CD14-positive monocyte (primary cell): ENCODE measurements around the gene CCDC134. TPM values are rescaled to one million over a fixed set of nuclear protein-coding genes. Genes with fewer than 3 reads are reported as not detected.

Source experiments
- DNase-seq, 3 donors: peaks; one replicate each; pipeline ENCODE4 v3.0.0-alpha.2; 2011 to 2022
- H2AFZ ChIP-seq: 2 replicates; pipeline ENCODE4 v1.6.0; 2012; ENCODE audit warnings: mild to moderate bottlenecking, low read depth, low read length, inconsistent platforms; ENCODE audit not compliant: insufficient read depth, poor library complexity, severe bottlenecking
- H3K27ac ChIP-seq, 2 donors: 1 replicate in 1 of 2; 2 replicates in 1 of 2; pipeline ENCODE4 v1.5.1; 2012 to 2013; ENCODE audit warnings: low read length in 2 of 2, control low read depth in 1 of 2, inconsistent platforms in 1 of 2, low read depth in 1 of 2, mild to moderate bottlenecking in 1 of 2
- H3K27me3 ChIP-seq, 2 donors: one replicate each; pipeline versions ENCODE4 v1.6.0 to v1.6.1; 2011 to 2013; ENCODE audit warnings: low read length in 2 of 2; ENCODE audit not compliant: control insufficient read depth in 2 of 2, insufficient read depth in 2 of 2
- H3K36me3 ChIP-seq, 2 donors: replicated peaks in 1 of 2; 1 replicate in 1 of 2; 2 replicates in 1 of 2; pipeline versions ENCODE4 v1.5.1 to v1.6.1; 2012 to 2013; ENCODE audit warnings: low read length in 2 of 2, control low read depth in 1 of 2, inconsistent platforms in 1 of 2, mild to moderate bottlenecking in 1 of 2; ENCODE audit not compliant: insufficient read depth in 2 of 2, control insufficient read depth in 1 of 2
- H3K4me1 ChIP-seq, 2 donors: 1 replicate in 1 of 2; 2 replicates in 1 of 2; pipeline versions ENCODE4 v1.5.1 to v1.6.1; 2012 to 2013; ENCODE audit warnings: low read length in 2 of 2, control low read depth in 1 of 2, inconsistent platforms in 1 of 2, mild to moderate bottlenecking in 1 of 2, moderate library complexity in 1 of 2; ENCODE audit not compliant: insufficient read depth in 2 of 2, control insufficient read depth in 1 of 2
- H3K4me2 ChIP-seq: replicated peaks from 2 replicates; pipeline ENCODE3; 2012; ENCODE audit warnings: low read length, moderate library complexity, mild to moderate bottlenecking; ENCODE audit not compliant: poor library complexity, severe bottlenecking; ENCODE audit errors: extremely low read depth
- H3K4me3 ChIP-seq, 3 experiments: fragments of 200-600 bp in 1 of 3; sonication (generic) in 1 of 3; replicated peaks in 1 of 3; 1 replicate in 2 of 3; 2 replicates in 1 of 3; pipeline ENCODE4 v1.5.1; 2011 to 2013; ENCODE audit warnings: low read length in 3 of 3, mild to moderate bottlenecking in 3 of 3, control low read depth in 2 of 3, low read depth in 2 of 3, inconsistent platforms in 1 of 3, moderate library complexity in 1 of 3
- H3K79me2 ChIP-seq: 2 replicates; pipeline ENCODE4 v1.6.0; 2012; ENCODE audit warnings: mild to moderate bottlenecking, control low read depth, inconsistent platforms, low read length, moderate library complexity; ENCODE audit not compliant: insufficient read depth
- H3K9ac ChIP-seq: 2 replicates; pipeline ENCODE4 v1.6.0; 2017; ENCODE audit warnings: low read length, mild to moderate bottlenecking; ENCODE audit not compliant: insufficient read depth, poor library complexity, severe bottlenecking
- H3K9me3 ChIP-seq, 2 donors: replicated peaks in 1 of 2; 1 replicate in 1 of 2; 2 replicates in 1 of 2; pipeline versions ENCODE4 v1.5.1 to v1.6.1; 2012 to 2013; ENCODE audit warnings: low read length in 2 of 2, control low read depth in 1 of 2; ENCODE audit not compliant: control insufficient read depth in 1 of 2, insufficient read depth in 1 of 2
- H4K20me1 ChIP-seq: 2 replicates; pipeline ENCODE4 v1.6.0; 2012; ENCODE audit warnings: mild to moderate bottlenecking, low read length, control low read depth, moderate library complexity; ENCODE audit not compliant: insufficient read depth
- H3K27ac Mint-ChIP-seq, 7 donors: one replicate each; pipeline ENCODE4 v1.8.0; 2020; ENCODE audit warnings: mild to moderate bottlenecking in 7 of 7, mixed read lengths in 7 of 7, moderate library complexity in 6 of 7, inconsistent platforms in 2 of 7
- H3K27me3 Mint-ChIP-seq, 3 donors: one replicate each; pipeline ENCODE4 v1.8.0; 2021 to 2022; ENCODE audit warnings: low read depth in 3 of 3, mild to moderate bottlenecking in 3 of 3, mixed read lengths in 3 of 3, moderate library complexity in 3 of 3, inconsistent platforms in 1 of 3
- H3K36me3 Mint-ChIP-seq, 2 donors: one replicate each; pipeline ENCODE4 v1.8.0; 2020; ENCODE audit warnings: mixed read lengths in 2 of 2, inconsistent platforms in 1 of 2, mild to moderate bottlenecking in 1 of 2
- H3K4me1 Mint-ChIP-seq: one replicate; pipeline ENCODE4 v1.8.0; 2020; ENCODE audit warnings: mild to moderate bottlenecking, mixed read lengths
- H3K4me3 Mint-ChIP-seq, 2 donors: one replicate each; pipeline ENCODE4 v1.8.0; 2020; ENCODE audit warnings: mild to moderate bottlenecking in 2 of 2, mixed read lengths in 2 of 2, moderate library complexity in 1 of 2
- H3K9me3 Mint-ChIP-seq, 7 donors: one replicate each; pipeline ENCODE4 v1.8.0; 2020 to 2022; ENCODE audit warnings: mixed read lengths in 7 of 7, mild to moderate bottlenecking in 6 of 7, moderate library complexity in 6 of 7, inconsistent platforms in 2 of 7
- WGBS: methylation state at CpG from one replicate; pipeline ENCODE4 v1.1.5; 2013; ENCODE audit warnings: missing lambda C conversion rate; ENCODE audit not compliant: insufficient coverage; 5-methylcytosine and 5-hydroxymethylcytosine counted together
- intact Hi-C, 2 donors: fragments of 100-400 bp; cut with micrococcal nuclease; formaldehyde crosslinking; loops; one replicate each; pipeline versions ENCODE4 v1.15.0 to v1.15.1; 2023
- polyA plus RNA-seq, 3 donors: library from polyadenylated mRNA; depleted of rRNA in 1 of 3; unstranded in 2 of 3; stranded (reverse) in 1 of 3; fragments of 300-500 nt in 2 of 3; fragments of >200 nt in 1 of 3; fragmentation: Illumina TruSeq in 2 of 3; gene quantifications; 1 replicate in 2 of 3; 2 replicates in 1 of 3; pipeline ENCODE4 v1.2.3, GENCODE V29; 2012 to 2021
- TF ChIP-seq, protein P1 (sequence below): fragments of 200-600 bp; IDR thresholded peaks from one replicate; pipeline ENCODE4 v1.8.0; 2022; ENCODE audit warnings: antibody characterized with exemption, mild to moderate bottlenecking

Gene CCDC134
- polyA plus RNA-seq, 3 donors, result 2.1 to 5.3 (median 2.4) TPM

DNA sequence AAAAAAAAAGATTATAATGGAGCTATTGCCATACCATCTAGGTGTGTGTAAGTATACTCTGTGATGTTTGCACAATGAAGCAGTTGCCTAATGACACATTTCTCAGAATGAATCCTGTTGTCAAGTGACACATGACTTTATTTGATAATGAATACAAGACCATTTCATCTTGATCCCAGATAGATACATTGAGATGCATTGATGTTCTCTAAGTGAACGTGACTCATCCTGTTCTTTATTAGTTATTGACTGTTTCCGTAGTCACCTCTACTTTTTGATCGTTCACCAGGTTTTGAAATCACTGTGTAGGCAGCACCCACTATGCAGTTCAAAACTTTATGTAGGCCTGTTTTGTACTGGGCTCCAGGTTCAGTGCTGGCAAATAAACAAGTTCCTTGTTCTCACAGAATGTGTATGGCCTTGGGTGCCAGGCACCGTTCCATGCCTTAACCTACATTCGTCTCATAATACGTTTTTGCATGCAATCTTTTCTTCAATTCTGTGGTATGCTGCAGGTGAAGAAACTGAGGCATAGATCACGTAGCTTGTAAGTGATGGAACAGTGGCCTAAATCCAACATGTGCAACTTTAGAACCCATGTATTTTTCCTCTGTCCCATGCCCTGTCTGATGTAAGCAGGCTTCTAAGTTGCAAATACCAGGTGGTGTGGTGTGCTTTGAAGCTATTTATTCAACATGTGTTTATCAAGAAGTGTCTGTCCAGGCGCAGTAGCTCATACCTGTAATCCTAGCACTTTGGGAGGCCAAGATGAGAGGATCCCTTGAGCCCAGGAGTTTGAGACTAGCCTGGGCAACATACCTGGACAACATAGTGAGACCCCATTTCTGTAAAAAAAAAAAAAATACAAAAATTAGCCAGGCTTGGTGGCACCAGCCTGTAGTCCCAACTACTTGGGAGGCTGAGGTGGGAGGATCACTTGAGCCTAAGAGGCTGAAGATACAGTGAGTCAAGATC is 42.8 kb downstream of the CCDC134 start:
- 90% methylated on average over 6 of the region's 8 CpGs for WGBS
- no peak for DNase-seq
- Histone ChIP-seq H3K4me2 (no peak overlapping the region), H3K9me3 (no peaks in the 10 kb centered on the region), H3K4me1 (peaks cover 6 to 18% of the 10 kb centered on the region in 2 donors), H4K20me1 (peaks cover 91% of the 10 kb centered on the region), H3K79me2 (peaks cover 96% of the 10 kb centered on the region), H3K4me3 (no peak overlapping the region), H3K36me3 (peaks cover 13 to 49% of the 10 kb centered on the region in 2 donors), H2AFZ (no peak overlapping the region), H3K9ac (no peak overlapping the region), H3K27ac (no peak overlapping the region), H3K27me3 (no peaks in the 10 kb centered on the region)
- peak overlapping the region in 1 of 7 donors; percentile 5 for H3K27ac Mint-ChIP-seq
- H3K27me3 Mint-ChIP-seq, result no peaks in the 10 kb centered on the region
- no peak overlapping the region for H3K4me3 Mint-ChIP-seq
- intact Hi-C loops, result no loop called here
- H3K9me3 Mint-ChIP-seq, result no peaks in the 10 kb centered on the region
- H3K36me3 Mint-ChIP-seq, result peaks cover 33 to 44% of the 10 kb centered on the region in 2 donors
- H3K4me1 Mint-ChIP-seq, result peaks cover 45% of the 10 kb centered on the region
- TF ChIP-seq, protein P1, sequence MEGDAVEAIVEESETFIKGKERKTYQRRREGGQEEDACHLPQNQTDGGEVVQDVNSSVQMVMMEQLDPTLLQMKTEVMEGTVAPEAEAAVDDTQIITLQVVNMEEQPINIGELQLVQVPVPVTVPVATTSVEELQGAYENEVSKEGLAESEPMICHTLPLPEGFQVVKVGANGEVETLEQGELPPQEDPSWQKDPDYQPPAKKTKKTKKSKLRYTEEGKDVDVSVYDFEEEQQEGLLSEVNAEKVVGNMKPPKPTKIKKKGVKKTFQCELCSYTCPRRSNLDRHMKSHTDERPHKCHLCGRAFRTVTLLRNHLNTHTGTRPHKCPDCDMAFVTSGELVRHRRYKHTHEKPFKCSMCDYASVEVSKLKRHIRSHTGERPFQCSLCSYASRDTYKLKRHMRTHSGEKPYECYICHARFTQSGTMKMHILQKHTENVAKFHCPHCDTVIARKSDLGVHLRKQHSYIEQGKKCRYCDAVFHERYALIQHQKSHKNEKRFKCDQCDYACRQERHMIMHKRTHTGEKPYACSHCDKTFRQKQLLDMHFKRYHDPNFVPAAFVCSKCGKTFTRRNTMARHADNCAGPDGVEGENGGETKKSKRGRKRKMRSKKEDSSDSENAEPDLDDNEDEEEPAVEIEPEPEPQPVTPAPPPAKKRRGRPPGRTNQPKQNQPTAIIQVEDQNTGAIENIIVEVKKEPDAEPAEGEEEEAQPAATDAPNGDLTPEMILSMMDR, result no peak

DNA sequence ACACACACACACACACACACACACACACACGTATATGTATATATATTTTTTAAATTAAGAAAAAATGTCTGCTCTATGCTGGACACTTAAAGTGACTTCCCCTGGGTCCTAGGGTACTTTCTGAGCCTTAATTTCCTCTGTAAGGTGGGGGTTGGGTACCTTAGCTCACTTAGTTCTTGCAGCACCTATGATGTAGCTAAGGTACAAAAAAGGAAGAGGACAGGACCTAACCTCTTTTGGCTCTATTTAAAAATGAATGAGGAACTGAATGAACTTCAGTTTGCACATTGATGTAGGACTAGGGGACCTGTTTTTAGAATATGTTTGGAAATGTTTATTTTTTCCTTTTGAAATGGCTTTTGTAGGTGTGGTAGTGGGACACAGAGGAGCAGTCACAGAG is 43.6 kb downstream of the CCDC134 start:
- H3K4me2 ChIP-seq, result no peak overlapping the region
- peaks cover 84% of the 10 kb centered on the region for H4K20me1 ChIP-seq
- Mint-ChIP-seq H3K9me3 (no peaks in the 10 kb centered on the region), H3K4me1 (peaks cover 47% of the 10 kb centered on the region), H3K4me3 (no peak overlapping the region), H3K27ac (no peak overlapping the region), H3K36me3 (peaks cover 27 to 37% of the 10 kb centered on the region in 2 donors), H3K27me3 (no peaks in the 10 kb centered on the region)
- no peak overlapping the region for H3K27ac ChIP-seq
- no peaks in the 10 kb centered on the region for H3K9me3 ChIP-seq
- no CpG with 5 or more reads among the region's 1 CpG for WGBS
- no peaks in the 10 kb centered on the region for H3K27me3 ChIP-seq
- no peak overlapping the region for H2AFZ ChIP-seq
- H3K79me2 ChIP-seq, result peaks cover 95% of the 10 kb centered on the region
- H3K9ac ChIP-seq, result no peak overlapping the region
- H3K36me3 ChIP-seq, result peaks cover 9 to 41% of the 10 kb centered on the region in 2 donors
- H3K4me3 ChIP-seq, result no peak overlapping the region
- no peak for DNase-seq
- TF ChIP-seq, protein P1, result no peak
- intact Hi-C loops, result no loop called here
- peaks cover 13 to 25% of the 10 kb centered on the region in 2 donors for H3K4me1 ChIP-seq
